Tibial nerve (tissue), 3 donors: ENCODE results near the gene EDA.

Experiments
- POLR2A ChIP-seq, 2 donors: fragments of 450-650 bp; IDR thresholded peaks; one replicate each; pipeline ENCODE4 v1.6.1; 2017; ENCODE audit warnings: antibody characterized with exemption in 2 of 2, mild to moderate bottlenecking in 2 of 2, moderate library complexity in 2 of 2
- TF ChIP-seq, protein P1 (sequence below), 5 experiments: fragments of 200-600 bp in 3 of 5; fragments of 450-650 bp in 2 of 5; sonication (generic) in 3 of 5; IDR thresholded peaks; one replicate each; pipeline ENCODE4 v1.5.1; 2016 to 2019; ENCODE audit warnings: antibody characterized with exemption in 5 of 5, mild to moderate bottlenecking in 3 of 5, moderate library complexity in 2 of 5

DNA sequence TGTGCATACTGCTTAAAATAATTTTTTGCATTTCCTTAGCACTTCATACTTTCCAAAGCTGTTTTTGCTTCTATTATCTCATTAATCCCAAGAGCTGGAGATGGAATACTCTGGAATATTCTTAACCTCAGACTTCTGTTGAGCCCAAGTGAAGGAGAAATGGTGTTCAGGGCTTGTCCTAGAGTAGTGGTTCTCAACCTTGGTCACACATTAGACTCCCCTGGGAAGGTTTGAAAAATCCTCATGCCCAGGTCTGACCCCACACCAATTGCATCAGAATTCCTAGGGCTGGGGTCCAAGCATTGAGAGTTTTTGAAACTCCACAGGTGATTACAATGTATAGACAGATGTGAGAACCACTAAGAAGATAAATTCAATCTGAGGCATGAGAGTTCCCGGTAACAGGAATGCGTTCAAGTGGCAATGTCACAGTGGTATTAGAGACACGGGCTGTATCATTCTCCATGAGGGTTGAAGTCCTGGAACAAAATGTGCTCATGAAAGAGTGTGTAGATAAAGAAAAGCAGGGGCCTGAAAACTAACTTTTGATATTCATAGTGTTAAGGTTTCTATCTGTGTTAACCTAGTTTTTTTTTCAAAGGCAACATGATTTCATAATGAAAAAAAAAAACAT is 385.9 kb downstream of the EDA start:
- TF ChIP-seq POLR2A (IDR thresholded peaks at IDR 0.05): no peak
- TF ChIP-seq, protein P1, sequence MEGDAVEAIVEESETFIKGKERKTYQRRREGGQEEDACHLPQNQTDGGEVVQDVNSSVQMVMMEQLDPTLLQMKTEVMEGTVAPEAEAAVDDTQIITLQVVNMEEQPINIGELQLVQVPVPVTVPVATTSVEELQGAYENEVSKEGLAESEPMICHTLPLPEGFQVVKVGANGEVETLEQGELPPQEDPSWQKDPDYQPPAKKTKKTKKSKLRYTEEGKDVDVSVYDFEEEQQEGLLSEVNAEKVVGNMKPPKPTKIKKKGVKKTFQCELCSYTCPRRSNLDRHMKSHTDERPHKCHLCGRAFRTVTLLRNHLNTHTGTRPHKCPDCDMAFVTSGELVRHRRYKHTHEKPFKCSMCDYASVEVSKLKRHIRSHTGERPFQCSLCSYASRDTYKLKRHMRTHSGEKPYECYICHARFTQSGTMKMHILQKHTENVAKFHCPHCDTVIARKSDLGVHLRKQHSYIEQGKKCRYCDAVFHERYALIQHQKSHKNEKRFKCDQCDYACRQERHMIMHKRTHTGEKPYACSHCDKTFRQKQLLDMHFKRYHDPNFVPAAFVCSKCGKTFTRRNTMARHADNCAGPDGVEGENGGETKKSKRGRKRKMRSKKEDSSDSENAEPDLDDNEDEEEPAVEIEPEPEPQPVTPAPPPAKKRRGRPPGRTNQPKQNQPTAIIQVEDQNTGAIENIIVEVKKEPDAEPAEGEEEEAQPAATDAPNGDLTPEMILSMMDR (IDR thresholded peaks at IDR 0.05): no peak
